Osteocyte (in vitro differentiated cells): Measurements from ENCODE around the gene TRDN. TPM values are rescaled to one million over a fixed set of nuclear protein-coding genes. Genes with fewer than 3 reads are reported as not detected.

ENCODE experiments used
- DNase-seq: peaks from one replicate; pipeline ENCODE4 v3.0.0; 2021; ENCODE audit warnings: mixed read lengths; ENCODE audit not compliant: unreplicated experiment; ENCODE audit errors: extremely low spot score
- H3K27ac Mint-ChIP-seq: one replicate; pipeline ENCODE4 v1.8.0; 2021; ENCODE audit warnings: mild to moderate bottlenecking, mixed read lengths; ENCODE audit not compliant: unreplicated experiment
- H3K27me3 Mint-ChIP-seq: one replicate; pipeline ENCODE4 v1.8.0; 2021; ENCODE audit warnings: mixed read lengths; ENCODE audit not compliant: unreplicated experiment
- H3K36me3 Mint-ChIP-seq: one replicate; pipeline ENCODE4 v1.8.0; 2021; ENCODE audit warnings: mixed read lengths; ENCODE audit not compliant: unreplicated experiment
- H3K4me1 Mint-ChIP-seq: one replicate; pipeline ENCODE4 v1.8.0; 2021; ENCODE audit warnings: mixed read lengths; ENCODE audit not compliant: unreplicated experiment
- H3K4me3 Mint-ChIP-seq: one replicate; pipeline ENCODE4 v1.8.0; 2021; ENCODE audit warnings: mild to moderate bottlenecking, moderate library complexity, mixed read lengths; ENCODE audit not compliant: unreplicated experiment
- H3K9me3 Mint-ChIP-seq: one replicate; pipeline ENCODE4 v1.8.0; 2021; ENCODE audit warnings: mixed read lengths; ENCODE audit not compliant: unreplicated experiment
- total RNA-seq: library from RNA; stranded (reverse); gene quantifications from 2 replicates; pipeline ENCODE4 v1.2.1, GENCODE V29; 2021
- TF ChIP-seq, protein P1 (sequence below): fragments of 200-600 bp; sonication (generic); IDR thresholded peaks from 2 replicates; pipeline ENCODE4 v1.5.0; 2021; ENCODE audit warnings: antibody characterized with exemption, mild to moderate bottlenecking, moderate library complexity

TRDN gene
- total RNA-seq, 1 donor from 2014 or later, result not detected

DNA sequence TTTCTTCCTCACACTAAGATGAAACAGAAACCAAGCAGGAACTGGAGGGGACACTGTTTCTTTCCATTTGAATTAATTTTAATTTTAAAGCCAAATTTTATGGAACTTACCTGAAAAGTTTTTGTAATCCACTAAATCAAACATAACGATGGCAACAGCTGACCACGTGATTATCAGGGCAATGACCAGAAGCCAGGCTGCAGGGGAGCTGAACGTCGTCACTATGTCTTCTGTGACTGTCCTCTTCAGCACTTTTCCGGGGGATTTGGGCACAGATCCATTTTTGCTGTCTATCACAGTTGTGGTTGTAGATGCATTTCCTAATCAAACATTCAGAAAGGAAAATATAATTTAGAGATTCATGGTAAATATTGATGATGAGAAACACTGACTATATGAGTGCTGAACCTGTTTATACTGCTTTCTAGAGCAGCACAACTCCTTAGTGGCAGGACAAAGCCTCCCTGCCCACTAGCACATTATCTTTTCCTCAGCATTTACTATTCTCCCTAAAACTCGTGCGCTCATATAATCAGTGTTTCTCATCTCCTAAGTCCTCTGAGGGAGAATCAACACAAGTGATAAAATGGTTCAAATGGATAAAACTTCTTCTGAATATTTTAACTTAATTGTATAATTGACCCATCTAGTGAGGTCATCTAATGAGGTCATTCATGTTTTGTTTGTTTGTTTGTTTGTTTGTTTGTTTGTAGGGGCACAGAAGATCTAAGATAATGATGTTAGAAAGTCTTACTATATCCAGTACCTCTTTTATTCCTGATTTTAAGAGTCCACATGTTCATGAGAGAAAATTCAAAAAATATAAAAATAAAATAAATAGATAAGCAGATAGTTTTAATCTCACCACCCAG is 65.7 kb downstream of the TRDN start:
- DNase-seq, result no peak
- TF ChIP-seq, protein P1, sequence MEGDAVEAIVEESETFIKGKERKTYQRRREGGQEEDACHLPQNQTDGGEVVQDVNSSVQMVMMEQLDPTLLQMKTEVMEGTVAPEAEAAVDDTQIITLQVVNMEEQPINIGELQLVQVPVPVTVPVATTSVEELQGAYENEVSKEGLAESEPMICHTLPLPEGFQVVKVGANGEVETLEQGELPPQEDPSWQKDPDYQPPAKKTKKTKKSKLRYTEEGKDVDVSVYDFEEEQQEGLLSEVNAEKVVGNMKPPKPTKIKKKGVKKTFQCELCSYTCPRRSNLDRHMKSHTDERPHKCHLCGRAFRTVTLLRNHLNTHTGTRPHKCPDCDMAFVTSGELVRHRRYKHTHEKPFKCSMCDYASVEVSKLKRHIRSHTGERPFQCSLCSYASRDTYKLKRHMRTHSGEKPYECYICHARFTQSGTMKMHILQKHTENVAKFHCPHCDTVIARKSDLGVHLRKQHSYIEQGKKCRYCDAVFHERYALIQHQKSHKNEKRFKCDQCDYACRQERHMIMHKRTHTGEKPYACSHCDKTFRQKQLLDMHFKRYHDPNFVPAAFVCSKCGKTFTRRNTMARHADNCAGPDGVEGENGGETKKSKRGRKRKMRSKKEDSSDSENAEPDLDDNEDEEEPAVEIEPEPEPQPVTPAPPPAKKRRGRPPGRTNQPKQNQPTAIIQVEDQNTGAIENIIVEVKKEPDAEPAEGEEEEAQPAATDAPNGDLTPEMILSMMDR, result no peak
- Mint-ChIP-seq H3K4me1 (no peaks in the 10 kb centered on the region), H3K36me3 (no peaks in the 10 kb centered on the region), H3K27me3 (peaks cover 45% of the 10 kb centered on the region), H3K4me3 (no peak overlapping the region), H3K27ac (no peak overlapping the region), H3K9me3 (no peaks in the 10 kb centered on the region)

GRCh38 chr6:123569575-123569974 is 67.2 kb downstream of the TRDN start:
- H3K36me3 Mint-ChIP-seq, result no peaks in the 10 kb centered on the region
- H3K27ac Mint-ChIP-seq, result no peak overlapping the region
- TF ChIP-seq, protein P1, result no peak
- H3K27me3 Mint-ChIP-seq, result peaks cover 51% of the 10 kb centered on the region
- no peaks in the 10 kb centered on the region for H3K4me1 Mint-ChIP-seq
- DNase-seq, result no peak
- H3K4me3 Mint-ChIP-seq, result no peak overlapping the region
- no peaks in the 10 kb centered on the region for H3K9me3 Mint-ChIP-seq

- TF ChIP-seq, protein P1, result no peak
- H3K9me3 Mint-ChIP-seq, result no peaks in the 10 kb centered on the region
- no peaks in the 10 kb centered on the region for H3K36me3 Mint-ChIP-seq
- H3K4me3 Mint-ChIP-seq, result no peak overlapping the region
- no peak for DNase-seq
- no peaks in the 10 kb centered on the region for H3K4me1 Mint-ChIP-seq
- no peak overlapping the region for H3K27ac Mint-ChIP-seq
- H3K27me3 Mint-ChIP-seq, result peaks cover 31% of the 10 kb centered on the region
Observed at GRCh38 chr6:123565529-123565928, 71.2 kb downstream of the TRDN start.

- Mint-ChIP-seq H3K4me1 (no peaks in the 10 kb centered on the region), H3K27me3 (peaks cover 30% of the 10 kb centered on the region), H3K4me3 (no peak overlapping the region), H3K36me3 (no peaks in the 10 kb centered on the region), H3K27ac (no peak overlapping the region), H3K9me3 (no peaks in the 10 kb centered on the region)
- no peak for DNase-seq
- TF ChIP-seq, protein P1, result no peak
Observed at GRCh38 chr6:123564361-123564760, 72.4 kb downstream of the TRDN start.

GRCh38 chr6:123562677-123563076 is 74.1 kb downstream of the TRDN start:
- Mint-ChIP-seq H3K36me3 (no peaks in the 10 kb centered on the region), H3K4me3 (no peak overlapping the region), H3K27me3 (peaks cover 27% of the 10 kb centered on the region), H3K4me1 (no peaks in the 10 kb centered on the region), H3K27ac (no peak overlapping the region), H3K9me3 (no peaks in the 10 kb centered on the region)
- no peak for DNase-seq
- TF ChIP-seq, protein P1, result no peak
